Karpas-422 (cell line): Measurements from ENCODE around the gene DNAAF8. TPM values are rescaled to one million over a fixed set of nuclear protein-coding genes. Genes with fewer than 3 reads are reported as not detected.

Experiments used
- DNase-seq: peaks from one replicate; pipeline ENCODE4 v3.0.0-alpha.2; 2015
- H2AFZ ChIP-seq: fragments of 200-600 bp; sonication (generic); 2 replicates; pipeline ENCODE4 v1.6.1; 2014; ENCODE audit warnings: antibody characterized with exemption, low read length, mixed read lengths
- H3K27ac ChIP-seq: fragments of 200-600 bp; sonication (generic); 2 replicates; pipeline ENCODE4 v1.5.1; 2014; ENCODE audit warnings: mild to moderate bottlenecking, low read length, moderate library complexity
- H3K27me3 ChIP-seq: fragments of 200-600 bp; sonication (generic); 2 replicates; pipeline ENCODE4 v1.6.1; 2014; ENCODE audit warnings: low read length, mixed read lengths
- H3K36me3 ChIP-seq: fragments of 200-600 bp; sonication (generic); 2 replicates; pipeline ENCODE4 v1.6.1; 2014; ENCODE audit warnings: low read length, mixed read lengths; ENCODE audit not compliant: insufficient read depth
- H3K4me1 ChIP-seq: fragments of 200-600 bp; sonication (generic); 2 replicates; pipeline ENCODE4 v1.6.1; 2014; ENCODE audit warnings: mild to moderate bottlenecking, low read length, mixed read lengths
- H3K4me2 ChIP-seq: fragments of 200-600 bp; sonication (generic); 2 replicates; pipeline ENCODE4 v1.6.1; 2014; ENCODE audit warnings: low read length, low read depth, mild to moderate bottlenecking; ENCODE audit not compliant: poor library complexity, severe bottlenecking
- H3K4me3 ChIP-seq: fragments of 200-600 bp; sonication (generic); 2 replicates; pipeline ENCODE4 v1.5.1; 2014; ENCODE audit warnings: mild to moderate bottlenecking, antibody characterized with exemption, low read length, mixed read lengths
- H3K79me2 ChIP-seq: fragments of 200-600 bp; sonication (generic); 2 replicates; pipeline ENCODE4 v1.6.1; 2014; ENCODE audit warnings: mild to moderate bottlenecking, low read length, mixed read lengths
- H3K9ac ChIP-seq: fragments of 200-600 bp; sonication (generic); 2 replicates; pipeline ENCODE4 v1.6.0; 2014; ENCODE audit warnings: low read length
- H3K9me2 ChIP-seq: fragments of 200-600 bp; sonication (generic), shearing (Covaris generic); replicated peaks from 2 replicates; pipeline ENCODE4 v1.6.0; 2014; ENCODE audit warnings: mild to moderate bottlenecking, low read length, moderate library complexity; ENCODE audit not compliant: insufficient read depth
- H3K9me3 ChIP-seq: fragments of 300-700, 200-600 bp; sonication (generic); 2 replicates; pipeline ENCODE4 v1.6.1; 2014; ENCODE audit warnings: low read length, mixed read lengths
- H4K20me1 ChIP-seq: fragments of 200-600 bp; sonication (generic); 2 replicates; pipeline ENCODE4 v1.6.1; 2014; ENCODE audit warnings: mild to moderate bottlenecking, antibody characterized with exemption, low read length, low read depth; ENCODE audit not compliant: insufficient read depth
- total RNA-seq: library from RNA; depleted of rRNA; stranded (reverse); fragments of >200 nt; shearing (Covaris generic); gene quantifications from 2 replicates; pipeline ENCODE4 v1.2.3, GENCODE V29; 2014; ENCODE audit warnings: low replicate concordance

Gene DNAAF8
- total RNA-seq, 1 experiment from 2014 or later = 0.22 TPM

DNA sequence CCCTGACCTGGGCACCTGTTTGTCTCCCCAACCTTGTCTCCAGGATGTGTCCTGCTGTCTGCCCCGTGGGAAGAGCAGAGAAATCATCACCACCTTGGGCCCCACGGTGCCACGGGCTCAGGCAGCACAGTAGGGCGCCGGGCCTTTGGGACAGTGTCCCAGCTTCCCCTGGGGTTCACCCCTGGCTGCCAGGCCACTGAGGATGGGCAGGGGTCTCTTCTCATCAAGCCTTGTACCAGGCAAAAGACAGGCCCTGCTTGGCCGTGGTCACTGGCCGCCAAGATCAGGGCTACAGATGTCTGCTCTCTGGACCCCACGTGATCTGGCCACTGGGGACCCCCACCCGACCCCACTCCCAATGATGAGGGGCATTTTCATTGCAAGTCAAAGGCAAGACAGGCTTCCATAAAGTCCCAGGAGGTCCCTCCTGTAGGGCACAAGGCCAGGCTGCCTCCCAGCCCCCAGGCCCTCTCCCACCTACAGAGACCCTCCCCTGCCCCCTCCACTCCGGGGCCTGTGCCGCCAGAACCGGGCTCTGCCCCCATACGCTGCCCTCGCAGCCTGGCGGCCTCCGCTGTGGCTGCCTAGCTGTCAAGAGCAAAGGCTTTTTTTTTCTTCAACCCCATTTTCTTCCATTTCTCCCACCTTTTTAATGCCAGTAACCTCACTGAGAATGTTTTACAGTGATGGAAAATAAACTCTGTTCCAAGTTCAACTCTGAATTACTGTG lies 14.5 kb downstream of the DNAAF8 start:
- no peak overlapping the region for H3K4me2 ChIP-seq
- no peak overlapping the region for H3K27ac ChIP-seq
- H3K9ac ChIP-seq = no peak overlapping the region

DNA sequence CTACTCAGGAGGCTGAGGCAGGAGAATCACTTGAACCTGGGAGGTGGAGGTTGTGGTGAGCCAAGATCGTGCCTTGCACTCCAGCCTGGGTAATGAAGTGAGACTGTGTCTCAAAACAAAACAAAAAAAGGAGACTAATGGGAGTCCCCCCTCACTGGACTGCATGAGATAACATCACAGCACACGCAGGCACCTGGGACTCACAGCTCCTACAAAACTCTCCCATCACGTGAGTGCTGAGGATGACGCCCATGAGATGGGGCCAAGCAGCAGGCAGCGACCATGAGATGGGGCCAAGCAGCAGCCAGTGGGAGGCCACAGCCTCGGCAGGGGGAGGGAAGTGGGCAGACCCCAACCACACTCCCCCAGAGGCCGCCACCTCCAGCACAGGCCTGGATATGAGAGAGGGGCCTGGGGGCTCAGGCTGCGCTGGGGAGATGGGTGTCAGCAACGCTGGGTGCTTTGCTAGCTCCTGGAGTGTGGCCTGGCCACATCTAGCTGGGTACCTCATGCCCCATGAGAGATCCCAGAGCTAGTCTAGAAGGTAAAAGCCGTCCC lies 15.4 kb downstream of the DNAAF8 start:
- no peaks in the 10 kb centered on the region for H3K9me2 ChIP-seq

More for the DNA sequence above, 14.5 kb downstream of the DNAAF8 start:
- H2AFZ ChIP-seq = no peak overlapping the region
- no peaks in the 10 kb centered on the region for H3K9me3 ChIP-seq
- no peaks in the 10 kb centered on the region for H3K9me2 ChIP-seq
- no peak overlapping the region for H3K4me3 ChIP-seq
- H3K27me3 ChIP-seq = no peaks in the 10 kb centered on the region
- H3K4me1 ChIP-seq = no peaks in the 10 kb centered on the region
- DNase-seq = no peak
- H3K36me3 ChIP-seq = no peaks in the 10 kb centered on the region
- no peaks in the 10 kb centered on the region for H4K20me1 ChIP-seq
- H3K79me2 ChIP-seq = no peaks in the 10 kb centered on the region

DNA sequence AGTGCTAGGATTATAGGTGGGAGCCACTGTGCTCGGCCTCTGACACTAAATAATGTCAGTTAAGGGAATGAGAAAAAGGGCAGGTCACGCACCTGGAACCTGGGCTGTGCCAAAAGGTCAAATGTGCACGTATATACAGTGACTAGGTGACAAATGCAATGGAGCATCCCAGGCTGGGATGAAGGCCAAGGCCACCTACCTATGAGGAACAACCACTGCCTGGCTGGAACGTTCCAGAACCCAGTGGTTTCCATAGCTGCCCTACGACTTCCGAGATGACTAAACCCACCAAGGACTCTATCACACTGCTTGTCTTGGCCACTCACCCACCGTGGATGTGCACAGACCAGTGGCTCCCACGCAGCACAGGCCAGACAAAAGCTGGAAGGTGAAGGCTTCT lies 16.6 kb downstream of the DNAAF8 start:
- peaks cover 10% of the 10 kb centered on the region for H3K36me3 ChIP-seq
- no peaks in the 10 kb centered on the region for H3K79me2 ChIP-seq
- H3K9me2 ChIP-seq = no peaks in the 10 kb centered on the region

More for the DNA sequence above, 15.4 kb downstream of the DNAAF8 start:
- H3K4me3 ChIP-seq = no peak overlapping the region
- no peaks in the 10 kb centered on the region for H3K9me3 ChIP-seq
- no peak overlapping the region for H2AFZ ChIP-seq
- H4K20me1 ChIP-seq = no peaks in the 10 kb centered on the region
- no peak overlapping the region for H3K27ac ChIP-seq
- no peak overlapping the region for H3K9ac ChIP-seq
- H3K36me3 ChIP-seq = 0 out of 2 replicates have a peak, but pooled peaks cover under 1% of the 10 kb centered on the region
- no peaks in the 10 kb centered on the region for H3K27me3 ChIP-seq
- DNase-seq = no peak
- no peak overlapping the region for H3K4me2 ChIP-seq
- no peaks in the 10 kb centered on the region for H3K79me2 ChIP-seq
- H3K4me1 ChIP-seq = no peaks in the 10 kb centered on the region

GRCh38 chr16:4752351-4753100 lies 18.2 kb downstream of the DNAAF8 start:
- Histone ChIP-seq H3K27me3 (no peaks in the 10 kb centered on the region), H3K9ac (no peak overlapping the region), H3K9me2 (no peaks in the 10 kb centered on the region), H3K4me1 (no peaks in the 10 kb centered on the region), H4K20me1 (no peaks in the 10 kb centered on the region), H2AFZ (no peak overlapping the region), H3K27ac (no peak overlapping the region), H3K4me3 (no peak overlapping the region), H3K79me2 (no peaks in the 10 kb centered on the region), H3K4me2 (no peak overlapping the region), H3K36me3 (peaks cover 13% of the 10 kb centered on the region), H3K9me3 (no peaks in the 10 kb centered on the region; the same call in 1 of the 2 replicates)
- no peak for DNase-seq

More for the DNA sequence above, 16.6 kb downstream of the DNAAF8 start:
- Histone ChIP-seq H3K27ac (no peak overlapping the region), H3K4me2 (no peak overlapping the region), H2AFZ (no peak overlapping the region), H3K9ac (no peak overlapping the region), H3K4me1 (no peaks in the 10 kb centered on the region), H3K9me3 (no peaks in the 10 kb centered on the region; the same call in 1 of the 2 replicates), H3K4me3 (no peak overlapping the region), H3K27me3 (no peaks in the 10 kb centered on the region), H4K20me1 (no peaks in the 10 kb centered on the region)
- no peak for DNase-seq

- H3K27ac ChIP-seq = no peak overlapping the region
- H3K9me3 ChIP-seq = no peaks in the 10 kb centered on the region; the same call in 1 of the 2 replicates
- peaks cover 14% of the 10 kb centered on the region for H3K36me3 ChIP-seq
- H4K20me1 ChIP-seq = no peaks in the 10 kb centered on the region
- DNase-seq = no peak
- H3K9ac ChIP-seq = no peak overlapping the region
- no peaks in the 10 kb centered on the region for H3K9me2 ChIP-seq
- H3K4me3 ChIP-seq = no peak overlapping the region
- no peaks in the 10 kb centered on the region for H3K27me3 ChIP-seq
- H3K79me2 ChIP-seq = no peaks in the 10 kb centered on the region
- H3K4me2 ChIP-seq = no peak overlapping the region
- no peak overlapping the region for H2AFZ ChIP-seq
- no peaks in the 10 kb centered on the region for H3K4me1 ChIP-seq
Measured at GRCh38 chr16:4753227-4753626, 18.9 kb downstream of the DNAAF8 start.

- H3K4me2 ChIP-seq = no peak overlapping the region
- no peaks in the 10 kb centered on the region for H4K20me1 ChIP-seq
- H2AFZ ChIP-seq = no peak overlapping the region
- H3K27ac ChIP-seq = no peak overlapping the region
- no peak overlapping the region for H3K9ac ChIP-seq
- peaks cover 17% of the 10 kb centered on the region for H3K36me3 ChIP-seq
- no peak overlapping the region for H3K4me3 ChIP-seq
- no peak for DNase-seq
- no peaks in the 10 kb centered on the region; the same call in 1 of the 2 replicates for H3K9me3 ChIP-seq
- no peaks in the 10 kb centered on the region for H3K4me1 ChIP-seq
- H3K79me2 ChIP-seq = no peaks in the 10 kb centered on the region
- H3K9me2 ChIP-seq = no peaks in the 10 kb centered on the region
- no peaks in the 10 kb centered on the region for H3K27me3 ChIP-seq
Measured at GRCh38 chr16:4754865-4755264, 20.5 kb downstream of the DNAAF8 start.

DNA sequence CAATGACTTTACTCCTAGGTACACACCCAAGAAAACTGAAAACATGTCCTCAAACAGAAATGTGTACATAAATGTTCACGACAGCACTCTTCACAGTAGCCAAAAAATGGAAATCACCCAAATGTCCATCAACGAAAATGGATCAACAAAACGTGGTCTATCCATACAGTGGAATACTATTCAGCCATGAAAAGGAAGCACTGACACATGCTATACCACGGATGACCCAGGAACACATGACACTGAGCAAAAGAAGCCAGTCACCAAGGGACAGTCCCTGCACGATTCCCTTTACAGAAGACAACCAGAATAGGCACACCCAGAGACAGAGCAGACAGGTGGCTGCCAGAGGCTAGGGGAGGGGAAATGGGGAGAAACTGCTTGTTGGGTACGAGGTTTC lies 21.4 kb downstream of the DNAAF8 start:
- H3K4me2 ChIP-seq = no peak overlapping the region
- no peak for DNase-seq
- H4K20me1 ChIP-seq = no peaks in the 10 kb centered on the region
- no peak overlapping the region for H3K27ac ChIP-seq
- H3K9me2 ChIP-seq = no peaks in the 10 kb centered on the region
- H3K36me3 ChIP-seq = peaks cover 17% of the 10 kb centered on the region
- H3K27me3 ChIP-seq = no peaks in the 10 kb centered on the region
- no peaks in the 10 kb centered on the region for H3K4me1 ChIP-seq
- no peaks in the 10 kb centered on the region for H3K79me2 ChIP-seq
- H3K9ac ChIP-seq = no peak overlapping the region
- H3K9me3 ChIP-seq = no peaks in the 10 kb centered on the region; the same call in 1 of the 2 replicates
- no peak overlapping the region for H2AFZ ChIP-seq
- no peak overlapping the region for H3K4me3 ChIP-seq
